Stimulated activated CD4-positive, alpha-beta T cell treated with anti-CD3 and anti-CD28 coated beads, TNF-alpha, amount 100 ng/mL, for 4 hours (primary cell): ENCODE data around the gene IL1R2.

Experiments used
- DNase-seq, 3 experiments: peaks; one replicate each; pipeline ENCODE4 v3.0.0-alpha.2; 2020; ENCODE audit warnings: low read depth in 3 of 3

Gene IL1R2

DNA sequence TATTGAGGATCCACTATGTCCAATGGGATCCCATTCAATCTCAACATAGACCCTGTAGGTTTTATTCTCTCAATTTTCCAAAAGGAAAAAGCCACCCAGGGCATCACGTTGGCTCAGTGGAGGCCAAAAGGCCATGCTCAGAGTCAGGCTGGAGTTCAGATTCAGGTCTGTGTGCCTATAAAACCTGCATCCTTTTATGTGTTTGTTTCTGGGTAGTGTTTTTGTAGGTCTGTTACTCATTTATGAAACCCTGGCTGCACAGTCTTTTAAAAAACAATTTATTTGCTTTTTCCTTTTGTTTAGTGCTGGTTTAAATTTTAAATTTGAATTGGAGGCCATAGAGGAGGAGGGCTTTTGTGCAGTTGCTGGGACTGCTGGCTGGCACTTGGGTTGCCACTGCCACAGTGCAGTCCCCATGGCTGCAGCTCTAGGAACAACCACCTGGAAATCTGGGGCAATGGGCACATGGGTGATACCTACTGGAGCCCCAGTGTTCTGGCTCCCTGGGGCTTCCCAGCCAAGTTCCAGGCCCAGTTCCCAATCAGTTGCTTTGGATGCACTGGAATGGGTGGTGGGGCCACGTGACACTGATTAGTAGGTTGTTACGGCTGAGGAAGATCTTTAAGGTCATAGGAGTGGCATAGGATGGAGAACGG, 31.3 kb downstream of the IL1R2 start:
- no peak for DNase-seq

DNA sequence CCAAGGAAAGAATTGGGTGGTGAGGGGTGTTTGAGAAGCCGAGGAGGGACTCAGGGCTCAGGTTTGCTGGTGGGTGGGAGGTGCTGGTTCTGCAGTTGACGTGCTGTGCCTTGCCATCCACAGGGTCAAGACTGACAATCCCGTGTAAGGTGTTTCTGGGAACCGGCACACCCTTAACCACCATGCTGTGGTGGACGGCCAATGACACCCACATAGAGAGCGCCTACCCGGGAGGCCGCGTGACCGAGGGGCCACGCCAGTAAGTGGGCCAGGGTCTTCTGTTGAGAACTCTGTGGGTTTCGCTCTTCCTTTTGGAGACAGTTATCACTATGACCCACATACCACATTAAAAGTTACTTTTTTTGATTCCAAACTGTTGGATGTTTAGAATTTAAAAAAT, 32.6 kb downstream of the IL1R2 start:
- DNase-seq = no peak

DNA sequence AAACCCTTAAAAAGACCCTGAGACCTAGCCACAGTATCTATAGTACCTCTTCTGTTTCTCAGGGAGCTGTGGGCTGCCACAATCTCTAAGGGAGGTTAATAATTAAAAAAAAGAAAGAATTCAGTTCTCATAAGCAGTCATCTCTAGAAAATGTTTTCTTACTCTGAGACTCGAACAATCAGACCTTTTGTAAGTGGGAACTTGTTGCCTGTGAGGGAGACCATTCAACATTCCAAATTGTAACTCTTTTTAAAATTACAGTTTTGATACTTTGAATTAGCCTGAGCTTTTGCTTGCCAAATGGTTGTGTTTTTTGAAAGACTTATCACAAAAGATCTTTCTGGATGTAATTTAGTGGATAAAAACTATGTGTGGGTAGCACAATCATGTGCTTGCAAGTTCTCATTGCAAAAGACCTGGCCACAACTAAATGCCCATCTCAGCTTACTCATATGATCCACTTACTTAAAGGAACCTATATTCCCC, 33.3 kb downstream of the IL1R2 start:
- no peak for DNase-seq

DNA sequence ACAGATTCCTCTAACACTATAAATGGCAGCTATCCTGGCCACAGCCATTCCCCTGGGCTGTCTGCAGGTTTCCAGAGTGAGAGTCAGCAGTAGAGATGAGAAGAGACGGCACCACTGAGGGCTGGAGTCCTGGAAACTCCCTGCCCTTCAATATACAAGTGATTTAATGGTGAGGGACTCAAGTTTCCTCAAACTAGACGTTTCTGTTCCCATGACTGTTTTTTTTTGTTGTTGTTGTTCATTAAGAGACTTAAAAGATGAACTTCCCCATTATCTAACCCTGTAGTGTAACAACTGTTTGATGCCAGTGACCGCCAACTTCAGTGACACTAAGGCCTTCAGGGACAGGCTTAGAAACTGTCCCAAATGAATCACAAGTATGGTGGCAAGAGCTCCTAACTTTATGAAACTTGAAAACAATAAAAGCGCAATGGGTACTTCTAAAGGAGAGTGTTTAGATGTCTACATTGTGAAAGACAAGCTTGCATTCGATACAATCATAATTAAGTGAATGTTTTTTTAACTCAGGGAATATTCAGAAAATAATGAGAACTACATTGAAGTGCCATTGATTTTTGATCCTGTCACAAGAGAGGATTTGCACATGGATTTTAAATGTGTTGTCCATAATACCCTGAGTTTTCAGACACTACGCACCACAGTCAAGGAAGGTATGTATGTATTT, 34.0 kb downstream of the IL1R2 start:
- DNase-seq = no peak

DNA sequence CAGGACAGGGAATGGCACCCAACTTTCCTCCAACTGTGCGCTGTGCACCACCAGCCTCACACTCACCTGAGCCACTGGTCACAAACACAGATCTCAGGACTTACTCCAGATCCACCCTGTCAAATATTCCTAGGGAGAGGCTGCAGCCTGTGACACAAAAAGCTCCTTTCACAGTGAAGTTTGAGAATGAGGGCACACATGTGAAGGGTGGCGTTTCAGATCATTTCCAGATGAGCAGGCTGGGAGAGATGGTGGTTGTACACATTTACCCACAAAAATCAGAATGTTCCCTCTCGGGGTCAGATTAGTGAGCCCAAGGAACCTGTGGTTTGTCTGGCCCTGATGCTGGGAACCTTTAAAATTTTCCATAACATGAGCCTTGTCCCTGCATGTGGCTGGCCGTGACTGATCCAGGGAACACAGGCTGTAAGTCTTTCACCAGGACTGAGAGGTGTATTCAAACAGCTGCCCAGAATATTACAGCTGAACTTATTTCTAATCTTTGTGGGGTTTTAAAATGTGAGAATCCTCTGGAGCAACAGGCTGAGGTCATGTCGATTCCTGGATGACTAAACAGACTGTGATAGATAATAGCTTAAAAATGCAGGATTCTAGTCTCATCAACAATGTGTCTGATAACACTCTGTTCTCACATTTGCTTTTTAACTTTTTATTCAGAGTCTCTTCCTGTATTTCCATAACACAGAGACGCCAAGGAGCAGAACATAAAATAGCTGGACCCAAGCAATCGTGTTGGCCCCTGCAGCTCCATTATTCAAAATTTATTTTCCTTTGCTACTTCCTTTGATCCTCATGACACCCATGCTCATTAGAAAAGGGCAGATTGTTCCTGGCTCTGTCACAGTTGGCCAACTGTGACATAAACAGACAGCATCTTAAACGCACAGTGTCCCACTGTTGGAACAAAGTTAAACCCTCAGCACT, 35.5 kb downstream of the IL1R2 start:
- no peak for DNase-seq

DNA sequence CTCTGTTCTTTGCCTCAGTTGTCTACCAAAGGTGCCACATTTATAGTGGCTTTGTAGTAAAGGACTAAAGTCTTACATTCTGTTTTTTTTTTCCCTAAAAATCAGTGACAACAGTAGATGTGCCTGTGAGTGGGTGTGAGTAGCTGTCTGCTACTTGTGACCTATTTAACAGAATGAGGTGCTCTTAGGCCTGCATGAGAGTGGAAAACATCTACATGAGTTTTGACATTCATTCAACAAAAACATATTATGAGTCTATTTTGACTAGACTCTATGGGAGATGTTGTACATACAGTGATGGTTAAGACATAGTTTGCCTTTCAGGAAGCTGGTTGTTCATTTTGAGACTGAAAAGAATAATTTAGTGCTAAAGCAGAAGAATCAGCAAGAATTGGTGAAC, 36.7 kb downstream of the IL1R2 start:
- DNase-seq = no peak

DNA sequence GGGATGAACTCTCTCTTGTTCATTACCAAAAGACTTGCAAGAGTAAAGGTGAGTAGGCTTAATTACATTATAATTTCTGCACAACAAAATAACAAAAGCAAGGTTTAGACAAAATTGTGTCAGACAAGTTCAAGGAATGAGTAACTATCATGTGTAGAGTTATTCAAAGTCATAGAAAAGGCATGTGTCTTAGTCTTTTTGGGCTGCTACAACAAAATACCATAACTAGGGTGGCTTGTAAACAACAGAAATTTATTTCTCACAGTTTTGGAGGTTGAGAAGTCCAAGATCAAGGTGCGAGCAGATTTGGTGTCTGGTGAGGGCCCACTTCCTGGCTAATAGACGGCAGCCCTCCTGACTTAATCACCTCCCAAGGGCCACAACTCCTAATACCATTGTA, 37.6 kb downstream of the IL1R2 start:
- DNase-seq = no peak

DNA sequence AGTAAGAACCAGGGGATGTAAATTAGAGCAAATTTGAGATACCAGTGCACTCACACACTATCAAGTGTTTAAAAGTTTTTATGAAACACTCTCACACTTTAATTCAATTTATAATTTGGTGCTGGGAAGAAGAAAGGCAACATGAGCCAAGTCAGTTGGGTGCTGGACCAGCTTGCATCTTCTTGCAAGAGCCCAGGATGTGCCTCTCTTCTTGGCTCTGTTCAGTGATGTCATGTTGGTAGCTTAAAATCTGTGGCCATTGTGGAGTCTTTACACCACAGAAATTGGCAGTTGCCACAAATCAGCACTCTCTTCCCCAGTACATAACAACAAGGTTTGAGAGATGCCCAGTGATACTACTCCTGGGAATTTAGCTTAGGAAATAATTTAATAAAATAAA, 38.2 kb downstream of the IL1R2 start:
- DNase-seq = no peak

DNA sequence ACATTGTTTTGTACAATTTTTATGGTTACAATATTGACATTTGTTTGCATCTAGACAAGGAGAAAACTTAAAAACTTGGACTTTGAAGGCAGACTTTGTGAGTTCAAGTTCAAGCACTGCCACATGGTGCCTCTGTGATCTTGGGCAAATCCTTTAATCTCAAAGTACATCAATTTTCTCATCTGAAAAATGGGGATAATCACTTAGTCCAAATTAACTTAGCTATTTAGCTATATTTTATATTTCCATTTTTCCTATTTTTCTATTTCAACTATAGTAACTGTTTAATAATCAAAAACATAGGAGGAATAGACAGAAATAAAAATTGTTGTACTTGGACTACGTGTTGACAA, 38.7 kb downstream of the IL1R2 start:
- DNase-seq = no peak

DNA sequence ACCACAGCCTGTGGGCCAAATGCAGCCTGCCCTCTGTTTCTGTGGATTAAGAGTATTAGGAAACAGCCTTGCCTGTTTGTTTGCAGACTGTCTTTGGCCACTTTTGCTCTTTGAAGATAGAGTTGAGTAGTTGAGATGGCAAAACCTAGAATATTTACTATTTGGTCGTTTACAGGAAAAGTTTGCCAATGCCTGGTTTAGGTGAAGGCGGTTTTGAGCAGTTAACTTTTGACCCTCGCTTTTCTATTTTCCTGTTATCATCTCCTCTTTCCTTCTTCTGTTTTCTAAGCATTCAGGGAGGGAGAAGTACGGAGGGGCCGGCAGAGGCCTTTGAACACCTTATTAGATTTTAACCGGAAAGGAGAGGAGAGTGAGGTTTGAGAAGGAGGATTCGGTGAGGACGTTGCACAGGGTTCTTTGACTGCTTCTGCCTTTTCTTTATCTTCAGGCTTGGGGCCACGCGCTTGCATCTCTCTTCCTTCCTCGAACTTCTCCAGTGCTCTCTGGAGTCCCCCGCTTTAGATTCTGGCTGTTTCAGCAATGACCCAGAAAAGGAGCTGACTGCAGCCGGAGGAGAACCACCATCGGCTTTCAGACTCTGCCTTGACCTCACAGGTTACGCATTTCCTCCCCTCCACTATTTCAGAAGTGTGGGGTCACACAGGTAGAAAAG, 39.2 kb downstream of the IL1R2 start:
- no peak for DNase-seq

DNA sequence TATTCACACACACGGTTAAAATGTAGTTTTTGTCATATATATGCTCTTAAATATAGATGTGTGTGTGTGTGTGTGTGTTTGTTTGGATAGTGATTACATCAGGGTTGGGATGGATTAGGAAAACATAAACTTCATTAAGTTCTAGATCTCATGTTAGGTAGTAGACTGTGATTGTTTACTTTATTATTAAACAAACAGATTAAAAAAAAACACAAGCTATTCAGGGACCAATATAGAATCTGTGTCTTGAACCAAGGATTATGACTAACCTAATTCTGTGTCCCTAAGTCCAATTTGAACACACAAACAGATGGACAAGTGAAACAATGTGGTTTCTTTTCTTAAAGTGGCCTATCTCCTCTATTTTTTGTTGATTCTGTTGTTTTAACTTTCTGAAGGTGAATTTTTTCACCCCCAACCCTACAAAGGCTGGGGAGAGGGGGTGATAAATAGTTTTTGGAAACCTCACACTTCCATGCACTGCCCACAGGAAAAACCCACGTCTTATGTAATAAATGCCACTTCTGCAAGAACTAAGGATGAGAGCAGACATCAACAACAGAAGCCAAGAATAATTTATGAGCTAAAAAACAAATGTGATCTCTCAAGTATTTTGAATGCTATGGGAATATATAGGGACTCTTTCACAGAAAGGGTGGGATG, 40.7 kb downstream of the IL1R2 start:
- DNase-seq = no peak

DNA sequence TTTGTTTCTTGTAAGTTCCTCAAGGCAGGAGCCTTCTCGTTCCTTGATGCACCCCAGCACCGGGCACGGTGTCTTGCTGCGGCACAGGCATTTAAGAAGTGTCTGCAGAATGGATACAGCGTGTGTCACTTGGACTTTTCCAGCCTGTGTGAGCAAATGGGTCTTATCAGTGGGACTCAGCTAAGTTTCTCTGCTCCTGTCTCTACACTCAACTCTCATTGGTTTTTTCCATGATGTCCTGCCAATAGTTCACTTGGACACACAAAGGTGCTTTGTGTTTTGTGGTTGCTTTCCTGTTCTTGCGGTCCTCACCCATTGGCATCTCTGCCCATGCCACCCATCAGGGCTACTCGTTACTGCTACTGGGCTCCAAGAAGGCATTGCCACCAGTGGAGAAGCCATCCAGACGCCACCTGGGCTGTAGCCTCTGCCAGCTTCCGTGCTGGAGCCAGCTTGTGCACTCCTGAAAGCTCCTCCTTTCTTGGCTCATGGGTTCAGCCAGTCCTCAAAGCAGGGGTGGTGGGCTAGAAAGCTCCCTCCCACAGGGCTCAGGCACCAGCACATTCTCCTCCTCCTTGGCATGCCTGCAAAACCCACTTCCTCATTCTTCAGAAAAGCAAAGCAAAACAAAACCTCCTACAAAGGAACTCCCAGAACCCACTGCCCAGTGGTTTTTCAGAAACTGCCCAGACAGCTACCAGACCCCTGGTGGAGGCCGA, 41.4 kb downstream of the IL1R2 start:
- DNase-seq = no peak

DNA sequence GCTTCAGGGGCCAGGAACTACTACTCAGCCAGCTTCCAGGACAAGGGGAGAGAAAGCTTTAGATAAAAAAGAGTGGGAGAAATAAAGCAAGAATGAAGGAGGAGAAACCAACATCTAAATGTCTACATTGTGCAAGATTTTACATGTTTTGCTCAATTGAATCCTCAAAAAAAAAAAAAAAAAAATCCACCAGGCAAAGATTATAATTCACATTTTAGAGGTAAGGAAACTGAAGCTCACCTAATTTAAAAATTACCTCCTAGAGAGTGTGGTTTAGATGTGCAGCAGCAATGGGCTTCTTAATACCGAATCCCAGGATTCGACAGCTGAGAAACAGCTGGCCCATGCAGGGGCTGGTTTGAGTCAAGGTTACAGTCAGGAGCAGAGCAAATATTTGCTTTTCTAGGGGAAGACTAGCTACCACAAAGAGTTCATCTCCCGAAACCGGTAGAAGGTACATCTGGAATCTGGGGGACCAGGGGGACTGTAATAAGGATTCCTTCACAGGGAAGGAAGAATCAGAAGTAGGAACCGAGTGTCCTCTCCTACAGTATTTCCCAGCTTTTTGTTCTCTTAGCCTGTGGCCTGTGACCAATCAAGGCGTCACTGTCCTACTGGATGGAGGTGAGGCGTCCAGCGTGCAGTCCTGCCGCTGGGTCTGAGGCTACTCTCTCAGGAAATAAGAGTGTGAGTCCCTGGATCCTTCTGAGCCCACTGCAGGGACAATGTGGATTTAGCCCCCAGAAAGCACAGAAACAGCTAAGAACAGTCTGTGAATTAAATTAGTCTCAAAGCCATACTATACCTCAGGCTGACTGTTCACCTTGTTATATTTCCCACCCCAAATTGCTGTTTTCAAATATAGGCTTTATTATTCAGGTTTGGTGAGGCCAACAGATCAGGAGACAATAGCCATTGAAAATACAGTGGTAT, 42.3 kb downstream of the IL1R2 start:
- no peak for DNase-seq

DNA sequence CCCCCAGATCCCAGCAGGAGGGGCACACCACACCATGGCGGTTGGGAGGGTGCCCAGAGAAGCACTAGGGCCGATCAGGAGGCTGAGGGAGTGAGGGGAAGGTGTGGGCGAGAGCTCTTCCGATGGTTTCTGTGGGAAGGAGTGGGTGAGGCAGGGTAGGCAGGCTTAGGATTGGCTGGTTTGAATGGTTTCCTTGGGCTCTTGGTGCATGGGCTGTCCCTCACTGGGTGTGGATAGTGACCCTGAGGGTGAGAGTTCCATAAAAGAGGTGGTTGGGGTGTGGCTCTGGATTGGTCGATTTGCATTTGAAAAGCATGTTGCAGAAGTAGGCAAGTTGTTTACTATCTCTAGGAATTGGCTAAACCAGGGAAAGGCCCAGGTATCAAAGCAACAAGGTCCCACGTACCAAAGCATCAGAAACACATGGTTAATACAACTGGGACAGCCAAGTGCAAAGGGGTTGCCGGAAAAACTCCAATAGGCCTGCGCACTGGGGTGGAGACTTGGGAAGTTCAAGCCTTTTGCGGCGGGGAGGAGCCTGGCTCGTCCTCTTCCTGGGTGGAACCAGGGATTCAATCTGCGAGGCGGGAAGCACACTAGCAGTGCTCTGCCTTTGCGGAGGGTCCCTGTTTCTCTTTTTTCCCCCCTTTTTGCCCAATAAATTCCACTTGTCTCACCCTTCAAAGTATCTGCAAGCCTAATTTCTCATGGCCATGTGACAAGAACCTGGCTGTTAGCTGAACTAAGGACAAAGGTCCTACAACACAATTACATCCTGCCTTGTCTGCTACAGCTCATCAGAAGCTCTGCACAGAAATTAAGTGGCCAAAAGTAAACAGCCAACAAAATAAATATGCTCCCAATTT, 43.2 kb downstream of the IL1R2 start:
- DNase-seq = no peak

DNA sequence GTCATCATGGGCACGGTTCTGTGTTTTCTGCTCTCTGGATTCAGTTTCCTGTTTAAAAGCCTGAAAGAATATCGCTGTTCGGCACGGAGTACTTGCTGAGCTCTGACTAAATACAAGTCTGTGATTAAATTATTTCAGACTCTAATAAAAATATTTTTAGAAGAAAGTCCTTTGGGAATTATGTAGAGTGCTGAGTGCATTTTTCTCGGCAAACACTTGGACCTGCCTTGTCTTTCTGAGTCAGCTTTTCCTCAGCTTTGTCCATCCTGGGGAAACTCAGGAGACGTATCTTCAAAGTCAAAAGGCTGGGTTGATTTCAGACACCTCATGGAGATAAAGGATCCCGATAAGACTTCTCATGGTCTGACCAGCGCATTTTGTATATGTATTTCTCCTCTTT, 45.9 kb downstream of the IL1R2 start:
- DNase-seq = no peak

DNA sequence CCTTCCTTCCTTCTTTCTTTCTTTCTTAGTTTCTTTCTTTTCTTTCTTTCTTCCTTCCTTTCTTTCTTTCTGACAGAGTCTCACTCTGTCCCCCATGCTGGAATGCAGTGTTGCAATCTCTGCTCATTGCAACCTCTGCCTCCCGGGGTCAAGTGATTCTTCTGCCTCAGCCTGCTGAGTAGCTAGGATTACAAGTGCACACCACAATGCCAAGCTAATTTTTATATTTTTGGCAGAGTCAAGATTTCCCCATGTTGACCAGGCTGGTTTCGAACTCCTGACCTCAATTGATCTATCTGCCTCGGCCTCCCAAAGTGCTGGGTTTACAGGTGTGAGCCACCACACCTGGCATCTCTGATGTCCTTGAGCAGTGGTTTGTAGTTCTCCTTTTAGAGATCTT, 48.5 kb downstream of the IL1R2 start:
- no peak for DNase-seq

DNA sequence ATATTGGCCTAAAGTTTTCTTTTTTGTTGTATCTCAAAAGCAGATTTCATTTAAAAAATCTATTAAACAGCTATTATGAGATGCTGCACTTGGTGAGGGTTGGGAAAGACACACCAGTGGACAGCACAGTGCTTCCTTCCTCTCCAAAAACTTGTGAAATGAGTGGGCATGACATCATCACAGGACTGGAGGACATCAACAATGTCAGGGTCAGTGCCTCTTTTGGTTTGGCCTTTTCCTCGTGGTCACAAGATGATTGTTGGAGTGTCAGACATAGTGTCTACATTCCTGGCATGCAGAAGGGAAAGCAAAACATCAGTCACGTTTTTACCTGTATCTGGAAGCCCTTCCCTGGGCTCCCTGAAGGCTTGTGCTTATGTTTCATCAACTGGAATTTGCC, 49.6 kb downstream of the IL1R2 start:
- no peak for DNase-seq

DNA sequence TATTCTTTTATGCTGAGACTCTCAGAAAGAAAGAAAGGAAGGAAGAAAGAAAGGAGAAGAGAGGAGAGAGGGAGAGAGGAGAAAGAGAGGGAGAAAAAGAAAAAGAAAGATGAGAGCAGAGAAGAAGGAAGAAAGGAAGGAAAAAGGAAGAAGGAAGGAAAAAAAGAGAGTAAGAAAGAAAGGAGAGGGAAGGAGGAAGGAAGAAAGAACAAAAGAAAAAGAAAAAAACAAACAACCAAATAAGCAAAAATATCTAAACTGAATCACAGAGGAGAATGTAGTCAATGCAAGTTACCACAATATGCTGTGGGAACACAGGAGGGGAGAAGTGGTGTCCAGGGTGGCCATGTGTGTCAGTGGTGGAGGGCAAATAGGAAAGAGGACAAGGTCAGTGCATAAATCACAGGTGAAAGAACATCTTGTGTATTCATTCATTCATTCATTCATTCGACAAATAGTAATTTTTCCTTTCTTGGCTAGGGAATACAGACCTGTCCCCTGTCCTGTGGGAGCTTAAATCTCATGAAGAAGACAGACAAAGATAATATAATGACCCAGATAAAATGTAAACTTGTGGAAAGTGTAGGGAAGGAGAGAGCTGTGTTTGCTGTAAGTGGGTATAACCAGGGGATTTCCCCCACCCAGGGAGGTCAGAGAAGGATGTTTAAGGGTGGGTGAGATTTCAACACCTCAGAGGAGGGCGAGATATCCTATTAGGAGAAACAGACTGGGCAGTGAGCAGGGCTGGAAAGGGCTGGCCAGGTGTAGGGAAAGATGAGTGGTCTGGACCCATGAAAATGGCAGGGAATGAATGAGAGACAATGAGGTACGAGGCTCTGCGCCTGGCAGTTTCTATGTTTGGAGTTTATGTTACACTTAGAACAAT, 50.7 kb downstream of the IL1R2 start:
- no peak for DNase-seq
